ENCODE results near the gene ZMYND8. TPM values are rescaled to one million over a fixed set of nuclear protein-coding genes. Genes with fewer than 3 reads are reported as not detected.
A peak's percentile ranks its signal among the peaks of the same experiment; 100 is the strongest.
"Not testable (repeated sequence)": the region's sequence is repeated elsewhere in the genome, so short reads cannot be mapped to it uniquely, and the experiment has no call there.

Gene ZMYND8
- polyA plus RNA-seq, 3 donors = 1.4 to 13.8 (median 5.8) TPM

GRCh38 chr20:47391276-47392010, 34.9 kb upstream of the ZMYND8 start:
- Mint-ChIP-seq H3K36me3 (peaks cover 4% of the 10 kb centered on the region in 2 donors), H3K27ac (peak overlapping the region; percentile 89 to 99 (median 95)), H3K4me3 (peak overlapping the region in 1 of 2 donors; percentile 61), H3K4me1 (peaks cover 26% of the 10 kb centered on the region), H3K9me3 (peaks cover 3 to 16% (median 9%) of the 10 kb centered on the region in 7 donors), H3K27me3 (ENCODE audit: low read depth in 3 of 3) (peaks cover 0 to 6% (median 4%) of the 10 kb centered on the region in 3 donors)
- H3K79me2 ChIP-seq (ENCODE audit: insufficient read depth, low read length) = no peaks in the 10 kb centered on the region
- TF ChIP-seq CTCF (IDR thresholded peaks at IDR 0.05) = no peak
- no peaks in the 10 kb centered on the region for H4K20me1 ChIP-seq (ENCODE audit: insufficient read depth, low read length)
- H3K27ac ChIP-seq (ENCODE audit: low read depth in 1 of 2, low read length in 2 of 2) = peak overlapping the region; percentile 96
- peak overlapping the region; percentile 33 for H3K4me2 ChIP-seq (replicated peaks; ENCODE audit: extremely low read depth, low read length, poor library complexity, severe bottlenecking)
- H3K9ac ChIP-seq (ENCODE audit: insufficient read depth, low read length, poor library complexity, severe bottlenecking) = peak overlapping the region; percentile 67
- no peaks in the 10 kb centered on the region for H3K36me3 ChIP-seq (replicated peaks in 1 of 2; ENCODE audit: control insufficient read depth in 1 of 2, insufficient read depth in 2 of 2, low read length in 2 of 2)
- peaks cover 0 to 6% of the 10 kb centered on the region in 2 donors for H3K9me3 ChIP-seq (replicated peaks in 1 of 2; ENCODE audit: control insufficient read depth in 1 of 2, insufficient read depth in 1 of 2, low read length in 2 of 2)
- DNase-seq = no peak
- peaks cover 24 to 28% of the 10 kb centered on the region in 2 donors for H3K4me1 ChIP-seq (ENCODE audit: control insufficient read depth in 1 of 2, insufficient read depth in 2 of 2, low read length in 2 of 2)
- 100% methylated on average over 5 of the region's 6 CpGs for WGBS (ENCODE audit: insufficient coverage)
- peak overlapping the region in 1 of 3 experiments; percentile 33 for H3K4me3 ChIP-seq (replicated peaks in 1 of 3; ENCODE audit: low read depth in 2 of 3, low read length in 3 of 3)
- peak overlapping the region; percentile 70 for H2AFZ ChIP-seq (ENCODE audit: insufficient read depth, low read depth, low read length, poor library complexity, severe bottlenecking)
- intact Hi-C loops (cut with micrococcal nuclease) = loop anchor here in 1 of 2 donors (2.0 kb wide), 1 partner anchor 21 kb away; no protein-coding TSS in a partner anchor
- no peaks in the 10 kb centered on the region for H3K27me3 ChIP-seq (ENCODE audit: control insufficient read depth in 2 of 2, insufficient read depth in 2 of 2, low read length in 2 of 2)

- peak; percentile 65 to 78 (median 70) for DNase-seq
- 100% methylated on average over 2 of the region's 6 CpGs for WGBS (ENCODE audit: insufficient coverage)
- H3K9me3 Mint-ChIP-seq = peaks cover 3 to 16% (median 9%) of the 10 kb centered on the region in 7 donors
- Histone ChIP-seq H2AFZ (ENCODE audit: insufficient read depth, low read depth, low read length, poor library complexity, severe bottlenecking) (no peak overlapping the region), H3K4me3 (replicated peaks in 1 of 3; ENCODE audit: low read depth in 2 of 3, low read length in 3 of 3) (no peak overlapping the region), H3K27ac (ENCODE audit: low read depth in 1 of 2, low read length in 2 of 2) (peak overlapping the region in 1 of 2 donors; percentile 61), H3K36me3 (replicated peaks in 1 of 2; ENCODE audit: control insufficient read depth in 1 of 2, insufficient read depth in 2 of 2, low read length in 2 of 2) (no peaks in the 10 kb centered on the region), H4K20me1 (ENCODE audit: insufficient read depth, low read length) (no peaks in the 10 kb centered on the region), H3K9ac (ENCODE audit: insufficient read depth, low read length, poor library complexity, severe bottlenecking) (no peak overlapping the region), H3K4me2 (replicated peaks; ENCODE audit: extremely low read depth, low read length, poor library complexity, severe bottlenecking) (no peak overlapping the region), H3K4me1 (ENCODE audit: control insufficient read depth in 1 of 2, insufficient read depth in 2 of 2, low read length in 2 of 2) (peaks cover 24 to 28% of the 10 kb centered on the region in 2 donors), H3K27me3 (ENCODE audit: control insufficient read depth in 2 of 2, insufficient read depth in 2 of 2, low read length in 2 of 2) (no peaks in the 10 kb centered on the region), H3K9me3 (replicated peaks in 1 of 2; ENCODE audit: control insufficient read depth in 1 of 2, insufficient read depth in 1 of 2, low read length in 2 of 2) (peaks cover 0 to 6% of the 10 kb centered on the region in 2 donors), H3K79me2 (ENCODE audit: insufficient read depth, low read length) (no peaks in the 10 kb centered on the region)
- no peak for TF ChIP-seq CTCF (IDR thresholded peaks at IDR 0.05)
- H3K4me3 Mint-ChIP-seq = no peak overlapping the region
- intact Hi-C loops (cut with micrococcal nuclease) = loop anchor here in 1 of 2 donors (10.0 kb wide), 2 partner anchors 75 to 225 kb away; no protein-coding TSS in a partner anchor
- H3K36me3 Mint-ChIP-seq = peaks cover 4% of the 10 kb centered on the region in 2 donors
- H3K4me1 Mint-ChIP-seq = peaks cover 26% of the 10 kb centered on the region
- H3K27ac Mint-ChIP-seq = peak overlapping the region; percentile 52 to 85 (median 78)
- peaks cover 0 to 6% (median 4%) of the 10 kb centered on the region in 3 donors for H3K27me3 Mint-ChIP-seq (ENCODE audit: low read depth in 3 of 3)
Measured at GRCh38 chr20:47389867-47390347, 33.4 kb upstream of the ZMYND8 start.

GRCh38 chr20:47385968-47386367, 29.5 kb upstream of the ZMYND8 start:
- H3K9me3 Mint-ChIP-seq = not testable (repeated sequence)
- WGBS (ENCODE audit: insufficient coverage) = 100% methylated on average over 3 of the region's 5 CpGs
- intact Hi-C loops (cut with micrococcal nuclease) = loop anchor here in 1 of 2 donors (10.0 kb wide), 2 partner anchors 71 to 229 kb away; no protein-coding TSS in a partner anchor

More at GRCh38 chr20:47385968-47386367, 29.5 kb upstream of the ZMYND8 start:
- H2AFZ ChIP-seq (ENCODE audit: insufficient read depth, low read depth, low read length, poor library complexity, severe bottlenecking); H3K4me2 ChIP-seq (replicated peaks; ENCODE audit: extremely low read depth, low read length, poor library complexity, severe bottlenecking); H3K27ac Mint-ChIP-seq; H3K36me3 ChIP-seq (replicated peaks in 1 of 2; ENCODE audit: control insufficient read depth in 1 of 2, insufficient read depth in 2 of 2, low read length in 2 of 2); H4K20me1 ChIP-seq (ENCODE audit: insufficient read depth, low read length); H3K27me3 ChIP-seq (ENCODE audit: control insufficient read depth in 2 of 2, insufficient read depth in 2 of 2, low read length in 2 of 2); H3K9me3 ChIP-seq (replicated peaks in 1 of 2; ENCODE audit: control insufficient read depth in 1 of 2, insufficient read depth in 1 of 2, low read length in 2 of 2); H3K27me3 Mint-ChIP-seq (ENCODE audit: low read depth in 3 of 3); H3K36me3 Mint-ChIP-seq; H3K27ac ChIP-seq (ENCODE audit: low read depth in 1 of 2, low read length in 2 of 2); DNase-seq; H3K4me3 ChIP-seq (replicated peaks in 1 of 3; ENCODE audit: low read depth in 2 of 3, low read length in 3 of 3); H3K79me2 ChIP-seq (ENCODE audit: insufficient read depth, low read length); H3K9ac ChIP-seq (ENCODE audit: insufficient read depth, low read length, poor library complexity, severe bottlenecking); H3K4me3 Mint-ChIP-seq: not testable (repeated sequence)
- H3K4me1 Mint-ChIP-seq = peaks cover 16% of the 10 kb centered on the region
- peaks cover 6 to 13% of the 10 kb centered on the region in 2 donors for H3K4me1 ChIP-seq (ENCODE audit: control insufficient read depth in 1 of 2, insufficient read depth in 2 of 2, low read length in 2 of 2)

Measured in CD14-positive monocyte (primary cell).